ENCODE data around the gene SCN2B. TPM values are rescaled to one million over a fixed set of nuclear protein-coding genes. Genes with fewer than 3 reads are reported as not detected.

SCN2B gene
- total and polyA plus RNA-seq, 7 donors: 0.09 to 6.6 (median 0.51) TPM

GRCh38 chr11:118206391-118207031, 30.1 kb upstream of the SCN2B start:
- TF ChIP-seq, protein P1, sequence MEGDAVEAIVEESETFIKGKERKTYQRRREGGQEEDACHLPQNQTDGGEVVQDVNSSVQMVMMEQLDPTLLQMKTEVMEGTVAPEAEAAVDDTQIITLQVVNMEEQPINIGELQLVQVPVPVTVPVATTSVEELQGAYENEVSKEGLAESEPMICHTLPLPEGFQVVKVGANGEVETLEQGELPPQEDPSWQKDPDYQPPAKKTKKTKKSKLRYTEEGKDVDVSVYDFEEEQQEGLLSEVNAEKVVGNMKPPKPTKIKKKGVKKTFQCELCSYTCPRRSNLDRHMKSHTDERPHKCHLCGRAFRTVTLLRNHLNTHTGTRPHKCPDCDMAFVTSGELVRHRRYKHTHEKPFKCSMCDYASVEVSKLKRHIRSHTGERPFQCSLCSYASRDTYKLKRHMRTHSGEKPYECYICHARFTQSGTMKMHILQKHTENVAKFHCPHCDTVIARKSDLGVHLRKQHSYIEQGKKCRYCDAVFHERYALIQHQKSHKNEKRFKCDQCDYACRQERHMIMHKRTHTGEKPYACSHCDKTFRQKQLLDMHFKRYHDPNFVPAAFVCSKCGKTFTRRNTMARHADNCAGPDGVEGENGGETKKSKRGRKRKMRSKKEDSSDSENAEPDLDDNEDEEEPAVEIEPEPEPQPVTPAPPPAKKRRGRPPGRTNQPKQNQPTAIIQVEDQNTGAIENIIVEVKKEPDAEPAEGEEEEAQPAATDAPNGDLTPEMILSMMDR (IDR thresholded peaks at IDR 0.05): no peak
- H3K9me3 ChIP-seq: no peaks in the 10 kb centered on the region
- no peak overlapping the region for H3K4me3 ChIP-seq
- intact Hi-C loops (cut with DNase I): loop anchor here in 1 of 2 donors (10.0 kb wide), 1 partner anchor 78 kb away; no protein-coding TSS in a partner anchor
- DNase-seq (no peak), ATAC-seq (no peak)
- WGBS, 3 donors: 23 to 43% (median 33%) methylated on average over 1 of the region's 1 CpG
- no peak overlapping the region for H3K27ac ChIP-seq
- H3K27me3 ChIP-seq (ENCODE audit: insufficient read depth in 3 of 3, low read length in 2 of 3): peaks cover 4 to 22% (median 8%) of the 10 kb centered on the region in 3 donors
- no peaks in the 10 kb centered on the region for H3K36me3 ChIP-seq (ENCODE audit: insufficient read depth in 1 of 2, low read depth in 1 of 2)
- no peaks in the 10 kb centered on the region for H3K4me1 ChIP-seq

DNA sequence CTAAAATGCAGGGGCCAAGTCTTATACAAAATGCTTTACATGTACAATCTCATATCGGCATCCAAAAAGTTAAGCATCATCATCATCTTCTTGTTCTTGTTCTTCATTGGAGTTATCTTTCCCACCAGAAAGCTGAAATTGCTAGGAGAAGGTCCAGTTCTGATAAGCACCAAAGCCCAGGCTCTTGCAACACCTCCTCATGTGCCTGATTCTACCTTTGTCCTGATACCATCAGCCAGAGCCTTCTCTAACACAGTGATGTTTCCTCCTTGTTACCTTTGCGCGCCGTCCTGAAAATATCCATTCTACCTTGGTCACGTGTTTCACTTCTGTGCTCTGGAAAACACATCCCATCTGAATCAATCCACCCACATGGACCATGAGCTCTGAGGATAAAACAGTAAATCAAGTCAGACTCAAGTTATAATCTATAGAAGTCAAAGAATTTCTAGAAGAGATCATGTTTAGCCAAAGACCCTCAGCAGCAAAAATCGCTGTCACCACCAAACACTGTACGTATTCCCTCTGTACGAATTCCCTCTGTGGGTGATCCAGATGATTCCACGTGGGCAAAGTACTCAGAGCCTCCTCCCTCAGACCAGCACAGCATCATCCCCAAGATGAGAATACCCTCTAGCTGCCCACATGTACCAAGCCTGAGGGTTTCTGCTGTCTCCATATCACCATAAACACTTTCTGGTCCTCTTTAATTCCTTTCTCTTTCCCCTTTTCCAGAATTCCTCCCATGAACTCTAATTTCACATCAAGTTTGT, 29.4 kb upstream of the SCN2B start:
- Histone ChIP-seq H3K27ac (no peak overlapping the region), H3K27me3 (ENCODE audit: insufficient read depth in 3 of 3, low read length in 2 of 3) (peaks cover 2 to 22% (median 8%) of the 10 kb centered on the region in 3 donors), H3K4me1 (no peaks in the 10 kb centered on the region), H3K36me3 (ENCODE audit: insufficient read depth in 1 of 2, low read depth in 1 of 2) (no peaks in the 10 kb centered on the region), H3K4me3 (no peak overlapping the region), H3K9me3 (no peaks in the 10 kb centered on the region)
- TF ChIP-seq, protein P1 (IDR thresholded peaks at IDR 0.05): no peak
- DNase-seq: no peak
- 85 to 91% (median 87%) methylated on average over 9 of the region's 9 CpGs for WGBS, 3 donors
- no peak for ATAC-seq
- intact Hi-C loops (cut with DNase I): loop anchor here in 1 of 2 donors (10.0 kb wide), 1 partner anchor 79 kb away; no protein-coding TSS in a partner anchor

DNA sequence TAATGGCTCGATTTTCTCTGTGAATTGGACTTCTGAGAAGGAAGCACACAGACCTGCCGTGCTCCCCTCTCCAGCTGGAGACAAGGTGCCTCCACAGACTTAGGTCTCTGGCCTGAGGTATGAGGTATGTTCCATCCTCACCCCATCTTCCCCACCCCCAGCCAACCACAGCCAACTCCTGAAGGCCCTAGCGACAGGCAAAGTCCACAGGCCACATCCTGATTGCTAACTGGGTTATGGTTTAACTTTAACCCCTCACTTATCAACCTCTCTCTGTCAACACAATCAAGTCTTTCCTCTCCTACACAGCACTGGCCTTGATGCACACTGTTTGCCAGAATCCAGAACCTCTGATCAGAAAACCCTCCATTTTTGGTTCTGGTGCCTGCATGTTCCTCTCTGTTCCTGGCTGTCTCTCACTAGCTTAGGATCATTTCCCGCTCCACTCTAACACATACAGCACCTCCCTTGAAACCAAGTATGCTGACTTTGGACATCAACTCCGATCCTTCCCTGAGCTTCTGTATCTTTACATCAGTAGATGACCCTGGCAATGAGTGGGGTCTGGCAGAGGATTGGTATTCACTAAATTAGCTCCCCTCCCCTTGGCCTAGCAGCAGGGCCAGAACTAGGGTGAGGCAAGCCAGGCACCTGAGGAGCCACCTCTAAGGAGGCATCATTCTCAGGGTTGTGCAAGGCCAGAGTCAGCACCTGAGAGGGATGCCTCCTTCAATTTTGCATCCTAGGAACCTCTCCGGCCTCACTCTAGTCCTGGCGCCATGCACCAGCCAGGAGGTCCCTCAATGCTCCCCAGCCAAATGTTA, 26.4 kb upstream of the SCN2B start:
- Histone ChIP-seq H3K4me1 (peaks cover 3% of the 10 kb centered on the region), H3K36me3 (ENCODE audit: insufficient read depth in 1 of 2, low read depth in 1 of 2) (no peaks in the 10 kb centered on the region), H3K9me3 (no peaks in the 10 kb centered on the region), H3K4me3 (no peak overlapping the region), H3K27ac (no peak overlapping the region), H3K27me3 (ENCODE audit: insufficient read depth in 3 of 3, low read length in 2 of 3) (peaks cover 0 to 7% (median 0%) of the 10 kb centered on the region in 3 donors)
- WGBS, 3 donors: 78 to 84% (median 83%) methylated on average over 7 of the region's 7 CpGs
- TF ChIP-seq, protein P1 (IDR thresholded peaks at IDR 0.05): no peak
- ATAC-seq (no peak), DNase-seq (no peak)
- intact Hi-C loops (cut with DNase I): loop anchor here in 1 of 2 donors (10.0 kb wide), 1 partner anchor 82 kb away; no protein-coding TSS in a partner anchor

GRCh38 chr11:118201966-118202365, 25.5 kb upstream of the SCN2B start:
- WGBS, 3 donors: 83 to 90% (median 86%) methylated on average over 2 of the region's 2 CpGs
- no peak for DNase-seq
- peaks cover 3% of the 10 kb centered on the region for H3K4me1 ChIP-seq
- H3K9me3 ChIP-seq: no peaks in the 10 kb centered on the region
- TF ChIP-seq, protein P1 (IDR thresholded peaks at IDR 0.05): no peak
- ATAC-seq: no peak
- H3K4me3 ChIP-seq: no peak overlapping the region
- H3K27me3 ChIP-seq (ENCODE audit: insufficient read depth in 3 of 3, low read length in 2 of 3): peaks cover 0 to 5% (median 0%) of the 10 kb centered on the region in 3 donors
- intact Hi-C loops (cut with DNase I): loop anchor here in 1 of 2 donors (2.0 to 10.0 kb wide), 2 partner anchors 83 to 287 kb away; no protein-coding TSS in a partner anchor
- H3K36me3 ChIP-seq (ENCODE audit: insufficient read depth in 1 of 2, low read depth in 1 of 2): no peaks in the 10 kb centered on the region
- H3K27ac ChIP-seq: no peak overlapping the region
